ENCODE measurements around the gene KLHDC2.
"Not testable (repeated sequence)": the region's sequence is repeated elsewhere in the genome, so short reads cannot be mapped to it uniquely, and the experiment has no call there.

Gene KLHDC2

DNA sequence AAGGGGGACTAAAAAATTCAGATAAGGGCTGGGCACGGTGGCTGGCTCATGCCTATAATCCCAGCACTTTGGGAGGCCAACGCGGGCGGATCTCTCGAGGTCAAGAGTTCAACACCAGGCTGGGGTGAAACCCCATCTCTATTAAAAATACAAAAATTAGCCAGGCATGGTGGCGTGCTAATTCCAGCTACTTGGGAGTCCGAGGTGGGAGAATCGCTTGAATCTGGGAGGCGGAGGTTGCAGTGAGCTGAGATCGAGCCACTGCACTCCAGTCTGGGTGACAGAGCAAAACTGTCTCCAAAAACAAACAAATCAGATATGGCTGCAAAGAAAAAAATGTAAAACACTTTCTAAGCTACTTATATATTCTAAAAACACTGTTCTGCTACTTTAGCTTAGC, 3.7 kb downstream of the KLHDC2 start:
- DNase-seq; in situ Hi-C loops (cut with MboI; ENCODE audit: low pct_unique_long_range_greater_than_20kb, low sequenced_read_pairs): not testable (repeated sequence)

DNA sequence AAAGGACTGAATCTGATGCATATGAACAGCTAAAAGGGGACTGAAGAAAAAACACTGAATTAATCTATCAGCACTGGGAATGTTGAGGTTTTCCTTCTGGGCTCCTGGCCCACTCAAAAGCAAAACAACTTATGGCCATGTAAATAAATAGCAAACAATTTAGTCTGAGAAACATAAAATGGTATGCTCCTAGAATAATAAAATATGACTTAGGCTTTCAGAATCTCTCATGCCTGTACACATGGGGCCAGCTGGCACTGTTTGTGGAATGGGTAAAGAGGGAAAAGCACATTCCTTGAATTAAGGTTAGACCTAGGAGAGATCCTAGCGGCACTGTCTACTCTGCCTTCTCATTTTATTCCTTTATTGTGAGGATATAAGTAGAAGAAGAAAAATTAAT, 6.2 kb downstream of the KLHDC2 start:
- DNase-seq, result no peak
- in situ Hi-C loops (cut with MboI; ENCODE audit: low pct_unique_long_range_greater_than_20kb, low sequenced_read_pairs), result no loop called here

DNA sequence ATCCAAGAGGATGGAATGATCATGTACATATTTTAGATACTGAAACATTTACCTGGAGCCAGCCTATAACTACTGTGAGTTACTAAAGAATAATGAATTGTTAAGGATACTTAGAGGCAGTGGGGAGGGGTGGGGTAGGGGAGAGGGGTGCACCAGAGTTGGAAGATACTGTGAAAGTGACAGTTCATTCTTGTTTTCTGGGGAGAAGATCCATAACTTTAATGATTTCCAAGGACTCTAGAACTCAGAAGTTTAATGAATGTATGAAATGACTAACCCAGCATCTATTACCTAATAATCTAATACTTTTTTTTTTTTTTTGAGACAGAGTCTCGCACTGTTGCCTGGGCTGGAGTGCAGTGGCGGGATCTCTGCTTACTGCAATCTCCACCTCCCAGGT, 10.5 kb downstream of the KLHDC2 start:
- in situ Hi-C loops (cut with MboI; ENCODE audit: low pct_unique_long_range_greater_than_20kb, low sequenced_read_pairs), result no loop called here

DNA sequence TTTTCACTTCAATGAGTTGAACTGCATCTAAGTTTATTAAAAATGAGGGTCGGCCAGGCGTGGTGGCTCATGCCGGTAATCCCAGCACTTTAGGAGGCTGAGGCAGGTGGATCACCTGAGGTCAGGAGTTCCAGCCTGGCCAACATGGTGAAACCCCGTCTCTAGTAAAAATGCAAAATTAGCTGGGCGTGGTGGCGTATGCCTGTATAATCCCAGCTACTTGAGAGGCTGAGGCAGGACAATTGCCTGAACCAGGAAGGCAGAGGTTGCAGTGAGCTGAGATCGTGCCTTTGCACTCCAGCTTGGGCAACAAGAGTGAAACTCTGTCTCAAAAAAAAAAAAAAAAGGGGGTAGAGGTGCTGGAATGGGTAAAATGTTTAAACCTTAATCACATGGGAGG, 13.1 kb downstream of the KLHDC2 start:
- in situ Hi-C loops (cut with MboI; ENCODE audit: low pct_unique_long_range_greater_than_20kb, low sequenced_read_pairs); DNase-seq: not testable (repeated sequence)

More for the DNA sequence above, 10.5 kb downstream of the KLHDC2 start:
- DNase-seq, result no peak

DNA sequence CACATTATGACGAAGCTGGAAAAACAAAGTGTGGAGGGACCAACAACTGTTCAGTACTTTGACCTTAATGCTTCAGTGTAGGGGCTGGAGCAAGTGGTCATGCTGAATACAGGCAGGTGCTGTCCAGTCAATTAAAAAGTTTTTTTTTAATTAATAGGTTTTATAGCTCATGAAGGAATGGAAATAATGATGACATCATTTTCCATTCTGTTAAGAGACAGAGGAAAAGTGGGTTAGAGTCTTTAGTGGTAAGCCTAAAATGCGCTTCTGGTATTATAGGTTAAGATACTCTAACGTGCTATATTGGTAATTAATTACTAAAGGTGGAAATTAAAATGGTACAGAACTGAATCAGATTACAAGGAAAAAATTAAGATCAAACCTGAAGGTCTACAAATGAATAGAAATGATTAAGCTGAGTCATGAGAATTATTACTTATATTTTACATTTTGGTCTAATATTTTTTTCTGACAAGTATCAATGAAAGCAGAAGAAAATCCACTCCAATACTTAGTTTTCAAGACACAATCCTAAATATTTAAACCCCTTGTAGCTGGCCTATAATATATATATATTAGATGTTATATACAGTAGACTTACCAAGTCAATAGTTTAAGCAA, 15.6 kb downstream of the KLHDC2 start:
- DNase-seq, result no peak
- in situ Hi-C loops (cut with MboI; ENCODE audit: low pct_unique_long_range_greater_than_20kb, low sequenced_read_pairs), result no loop called here

DNA sequence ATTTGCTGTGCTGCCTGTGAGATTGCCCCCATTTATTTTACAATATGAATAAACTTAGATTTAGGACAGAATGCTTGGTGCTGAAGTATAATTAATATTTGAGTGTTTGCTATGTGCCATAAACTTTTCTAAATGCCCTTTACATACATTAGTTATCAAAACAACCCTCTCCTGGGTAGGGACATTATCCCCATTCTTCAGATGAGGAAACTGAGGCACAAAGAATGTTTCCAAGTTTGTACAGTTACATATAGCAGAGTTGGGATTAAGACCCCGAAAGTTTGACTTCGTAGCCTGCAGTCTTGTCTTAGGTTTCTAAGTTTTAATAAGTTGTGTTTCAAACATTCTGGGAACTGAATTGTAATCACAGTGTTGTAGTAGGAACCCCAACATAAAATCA, 18.4 kb downstream of the KLHDC2 start:
- in situ Hi-C loops (cut with MboI; ENCODE audit: low pct_unique_long_range_greater_than_20kb, low sequenced_read_pairs), result no loop called here
- DNase-seq, result no peak

DNA sequence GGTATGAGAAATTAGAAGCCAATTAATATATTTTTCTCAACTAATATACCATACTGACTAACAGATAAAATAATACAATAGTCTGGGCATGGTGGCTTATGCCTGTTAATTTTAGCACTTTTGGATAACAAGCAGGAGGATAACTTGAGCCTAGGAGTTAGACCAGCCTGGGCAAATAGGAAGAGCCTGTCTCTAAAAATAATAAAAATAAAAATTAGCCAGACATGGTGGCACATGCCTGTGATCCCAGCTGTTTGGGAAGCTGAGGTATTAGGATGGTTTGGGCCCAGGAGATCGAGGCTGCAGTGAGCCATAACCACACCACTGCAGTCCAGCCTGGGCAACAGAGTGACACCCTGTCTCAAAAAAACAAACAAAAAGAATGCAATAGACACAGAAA, 24.7 kb downstream of the KLHDC2 start:
- in situ Hi-C loops (cut with MboI; ENCODE audit: low pct_unique_long_range_greater_than_20kb, low sequenced_read_pairs), result no loop called here
- DNase-seq, result no peak

DNA sequence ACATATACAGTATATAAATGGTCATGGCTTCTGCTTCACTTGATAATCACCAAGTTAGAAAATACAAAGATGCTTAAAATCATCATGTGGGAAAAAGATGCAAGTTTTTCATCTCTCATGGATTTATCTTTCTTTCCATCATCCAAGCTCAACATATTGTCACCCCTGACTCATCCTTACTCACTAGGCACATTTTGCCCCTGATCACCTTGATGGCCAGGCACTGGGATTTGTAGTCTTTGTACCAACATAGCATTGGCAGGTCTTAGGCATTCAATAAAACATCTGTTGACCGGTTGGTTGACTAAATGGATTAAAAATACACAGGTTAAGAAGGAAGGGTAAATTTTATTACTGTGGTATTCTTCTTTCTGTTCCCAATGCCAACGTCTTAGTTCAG, 28.1 kb downstream of the KLHDC2 start:
- DNase-seq, result no peak
- in situ Hi-C loops (cut with MboI; ENCODE audit: low pct_unique_long_range_greater_than_20kb, low sequenced_read_pairs), result no loop called here

DNA sequence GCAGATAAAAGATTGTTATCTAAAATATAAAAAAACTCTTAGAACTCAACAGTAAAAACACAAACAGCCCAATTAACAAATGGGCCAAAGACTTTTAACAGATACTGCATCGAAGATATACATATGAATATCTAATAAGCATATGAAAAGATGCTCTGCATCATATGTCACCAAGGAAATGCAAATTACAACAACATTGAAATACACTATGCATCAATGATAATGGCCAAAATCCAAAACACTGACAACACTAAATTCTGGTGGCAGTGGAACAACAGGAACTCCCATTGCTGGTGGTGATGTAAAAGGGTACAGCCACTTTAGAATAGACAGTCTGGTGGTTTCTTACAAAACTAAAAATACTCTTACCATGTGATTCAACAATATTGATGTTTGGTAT, 40.8 kb downstream of the KLHDC2 start:
- DNase-seq, result no peak
- in situ Hi-C loops (cut with MboI; ENCODE audit: low pct_unique_long_range_greater_than_20kb, low sequenced_read_pairs), result no loop called here

DNA sequence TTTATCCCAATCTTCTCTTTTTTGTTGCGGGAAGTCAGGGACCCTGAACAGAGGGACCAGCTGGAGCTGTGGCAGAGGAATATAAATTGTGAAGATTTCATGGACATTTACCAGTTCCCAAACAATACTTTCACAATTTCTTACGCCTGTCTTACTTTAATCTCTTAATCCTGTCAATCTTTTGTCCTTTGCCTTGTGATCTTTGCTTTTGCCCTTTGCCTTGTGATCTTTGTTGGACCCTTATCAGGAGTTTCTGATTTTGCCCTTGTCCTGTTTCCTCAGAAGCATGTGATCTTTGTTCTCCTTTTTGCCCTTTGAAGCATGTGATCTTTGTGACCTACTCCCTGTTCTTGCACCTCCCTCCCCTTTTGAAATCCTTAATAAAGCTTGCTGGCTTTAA, 48.2 kb downstream of the KLHDC2 start:
- DNase-seq; in situ Hi-C loops (cut with MboI; ENCODE audit: low pct_unique_long_range_greater_than_20kb, low sequenced_read_pairs): not testable (repeated sequence)

DNA sequence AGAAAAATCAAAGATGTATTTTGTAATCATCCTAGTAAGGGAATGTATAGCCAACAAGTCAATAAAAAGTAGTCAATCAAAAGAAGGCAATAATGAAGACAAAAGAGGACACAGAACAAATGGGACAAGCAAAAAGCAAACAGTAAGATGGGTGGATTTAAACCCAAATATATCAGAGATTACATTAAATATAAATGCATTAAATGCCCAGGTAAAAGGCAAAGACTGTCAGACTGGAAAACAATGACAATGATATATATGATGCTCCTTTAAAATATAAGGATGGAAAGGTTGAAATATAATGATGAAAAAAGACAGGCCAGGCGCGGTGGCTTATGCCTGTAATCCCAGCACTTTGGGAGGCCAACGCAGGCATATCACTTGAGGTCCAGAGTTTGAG, 48.9 kb downstream of the KLHDC2 start:
- in situ Hi-C loops (cut with MboI; ENCODE audit: low pct_unique_long_range_greater_than_20kb, low sequenced_read_pairs), result no loop called here
- DNase-seq, result no peak

DNA sequence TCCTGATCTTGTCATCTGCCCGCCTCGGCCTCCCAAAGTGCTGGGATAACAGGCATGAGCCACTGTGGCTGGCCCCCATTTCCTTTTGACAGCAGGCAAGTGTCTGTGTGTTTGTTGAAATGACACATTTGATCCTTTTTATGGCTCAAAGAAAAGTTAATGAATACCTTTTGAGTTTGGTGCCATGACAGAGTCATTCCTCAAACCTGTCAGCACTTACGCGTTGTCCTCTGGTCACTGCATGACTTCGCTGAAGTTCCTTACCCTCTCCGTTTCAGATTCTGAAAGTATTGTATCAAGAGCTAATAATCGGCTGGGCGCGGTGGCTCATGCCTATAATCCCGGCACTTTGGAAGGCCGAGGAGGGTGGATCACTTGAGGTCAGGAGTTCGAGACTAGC, 52.2 kb downstream of the KLHDC2 start:
- no peak for DNase-seq
- in situ Hi-C loops (cut with MboI; ENCODE audit: low pct_unique_long_range_greater_than_20kb, low sequenced_read_pairs), result no loop called here

DNA sequence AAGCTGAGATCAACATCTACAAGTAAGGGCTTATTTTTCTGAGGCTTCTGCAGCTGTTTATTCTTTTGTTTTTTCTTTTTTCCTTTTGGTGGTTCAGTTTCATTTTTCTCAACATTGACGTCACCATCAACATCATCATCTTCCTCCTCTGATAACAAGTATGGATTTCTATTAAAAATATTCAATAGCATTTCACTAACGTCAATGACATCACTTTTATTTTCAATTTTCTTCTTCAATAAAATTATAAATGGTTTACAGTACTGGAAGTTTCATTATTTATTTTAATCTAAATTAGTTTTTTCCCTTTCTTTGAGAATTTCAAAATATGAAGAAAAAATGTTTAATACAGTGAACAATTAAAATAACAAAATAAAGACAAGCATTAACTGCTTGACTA, 60.7 kb downstream of the KLHDC2 start:
- in situ Hi-C loops (cut with MboI; ENCODE audit: low pct_unique_long_range_greater_than_20kb, low sequenced_read_pairs), result no loop called here
- no peak for DNase-seq

Measured in KBM-7 (cell line).